ENCODE results near the gene SMIM10L2A. TPM values are rescaled to one million over a fixed set of nuclear protein-coding genes. Genes with fewer than 3 reads are reported as not detected.
A peak's percentile ranks its signal among the peaks of the same experiment; 100 is the strongest.
"Not testable (repeated sequence)": the region's sequence is repeated elsewhere in the genome, so short reads cannot be mapped to it uniquely, and the experiment has no call there.

SMIM10L2A gene
- total RNA-seq, 1 donor from 2014 or later = 1.3 TPM

GRCh38 chrX:135437867-135438733 is 16.4 kb downstream of the SMIM10L2A start:
- Mint-ChIP-seq H3K27me3 (ENCODE audit: insufficient read depth) (peaks cover 7% of the 10 kb centered on the region), H3K4me1 (ENCODE audit: low read depth) (no peaks in the 10 kb centered on the region), H3K4me3 (no peak overlapping the region), H3K27ac (no peak overlapping the region), H3K9me3 (no peaks in the 10 kb centered on the region), H3K36me3 (ENCODE audit: low read depth) (no peaks in the 10 kb centered on the region)
- intact Hi-C loops (cut with micrococcal nuclease) = no loop called here
- DNase-seq (ENCODE audit: low spot score) = no peak

DNA sequence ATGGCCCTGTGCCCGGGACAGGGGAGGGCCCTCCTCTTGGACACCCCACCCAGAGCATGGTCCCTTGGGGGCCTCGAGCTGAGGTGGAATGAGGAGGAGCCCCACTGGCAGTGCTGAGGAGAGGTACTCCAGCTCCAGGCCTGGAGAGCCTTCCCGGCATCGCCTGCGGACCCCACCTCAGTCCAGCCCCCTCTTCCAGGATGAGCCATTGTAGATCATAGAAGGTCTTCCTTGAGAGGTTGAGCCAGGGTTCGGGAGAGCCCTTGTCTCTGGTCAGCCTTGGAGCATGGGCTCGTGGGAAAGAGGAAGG is 16.9 kb downstream of the SMIM10L2A start:
- no peak for DNase-seq (ENCODE audit: low spot score)
- Mint-ChIP-seq H3K4me3 (no peak overlapping the region), H3K4me1 (ENCODE audit: low read depth) (no peaks in the 10 kb centered on the region), H3K27ac (no peak overlapping the region), H3K27me3 (ENCODE audit: insufficient read depth) (peaks cover 7% of the 10 kb centered on the region), H3K36me3 (ENCODE audit: low read depth) (no peaks in the 10 kb centered on the region), H3K9me3 (no peaks in the 10 kb centered on the region)
- intact Hi-C loops (cut with micrococcal nuclease) = no loop called here

- intact Hi-C loops (cut with micrococcal nuclease) = no loop called here
- Mint-ChIP-seq H3K27ac (no peak overlapping the region), H3K27me3 (ENCODE audit: insufficient read depth) (peaks cover 2% of the 10 kb centered on the region), H3K36me3 (ENCODE audit: low read depth) (no peaks in the 10 kb centered on the region), H3K9me3 (no peaks in the 10 kb centered on the region), H3K4me3 (no peak overlapping the region), H3K4me1 (ENCODE audit: low read depth) (no peaks in the 10 kb centered on the region)
- DNase-seq (ENCODE audit: low spot score) = no peak
Measured at GRCh38 chrX:135449637-135450550, 28.1 kb downstream of the SMIM10L2A start.

- H3K4me1 Mint-ChIP-seq (ENCODE audit: low read depth) = no peaks in the 10 kb centered on the region
- H3K27me3 Mint-ChIP-seq (ENCODE audit: insufficient read depth) = peaks cover 8% of the 10 kb centered on the region
- intact Hi-C loops (cut with micrococcal nuclease) = no loop called here
- H3K27ac Mint-ChIP-seq = no peak overlapping the region
- H3K36me3 Mint-ChIP-seq (ENCODE audit: low read depth) = no peaks in the 10 kb centered on the region
- peaks cover 5% of the 10 kb centered on the region for H3K9me3 Mint-ChIP-seq
- no peak overlapping the region for H3K4me3 Mint-ChIP-seq
- DNase-seq (ENCODE audit: low spot score) = no peak
Measured at GRCh38 chrX:135453381-135453780, 31.6 kb downstream of the SMIM10L2A start.

- Mint-ChIP-seq H3K9me3 (peaks cover 5% of the 10 kb centered on the region), H3K27ac (no peak overlapping the region), H3K27me3 (ENCODE audit: insufficient read depth) (peaks cover 8% of the 10 kb centered on the region), H3K36me3 (ENCODE audit: low read depth) (no peaks in the 10 kb centered on the region), H3K4me3 (no peak overlapping the region), H3K4me1 (ENCODE audit: low read depth) (no peaks in the 10 kb centered on the region)
- no peak for DNase-seq (ENCODE audit: low spot score)
- intact Hi-C loops (cut with micrococcal nuclease) = no loop called here
Measured at GRCh38 chrX:135454816-135455215, 33.1 kb downstream of the SMIM10L2A start.

DNA sequence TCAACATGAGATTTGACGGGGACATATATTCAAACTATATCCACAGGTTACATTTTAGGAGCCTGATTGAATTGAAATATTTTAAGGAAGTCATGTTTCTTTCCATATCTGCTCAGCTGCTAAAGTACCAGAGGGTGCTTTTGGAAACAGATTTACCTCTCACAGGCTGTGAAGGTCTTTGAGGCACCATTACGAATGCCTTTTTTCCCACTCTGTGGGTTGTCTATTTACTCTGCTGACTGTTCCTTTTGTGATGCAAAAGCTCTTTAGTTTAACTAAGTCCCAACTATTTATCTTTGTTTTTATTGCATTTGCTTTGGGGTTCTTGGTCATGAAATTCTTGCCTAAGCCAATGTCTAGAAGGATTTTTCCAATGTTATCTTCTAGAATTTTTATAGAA is 40.0 kb downstream of the SMIM10L2A start:
- H3K36me3 Mint-ChIP-seq (ENCODE audit: low read depth); H3K27ac Mint-ChIP-seq: not testable (repeated sequence)

GRCh38 chrX:135463937-135464336 is 42.2 kb downstream of the SMIM10L2A start:
- Mint-ChIP-seq H3K36me3 (ENCODE audit: low read depth) (no peaks in the 10 kb centered on the region), H3K27ac (no peak overlapping the region), H3K9me3 (no peaks in the 10 kb centered on the region), H3K27me3 (ENCODE audit: insufficient read depth) (peaks cover 20% of the 10 kb centered on the region), H3K4me1 (ENCODE audit: low read depth) (no peaks in the 10 kb centered on the region), H3K4me3 (no peak overlapping the region)
- no peak for DNase-seq (ENCODE audit: low spot score)
- intact Hi-C loops (cut with micrococcal nuclease) = no loop called here

More for the DNA sequence above, 40.0 kb downstream of the SMIM10L2A start:
- H3K27me3 Mint-ChIP-seq (ENCODE audit: insufficient read depth) = peaks cover 21% of the 10 kb centered on the region
- intact Hi-C loops (cut with micrococcal nuclease); DNase-seq (ENCODE audit: low spot score); H3K9me3 Mint-ChIP-seq; H3K4me1 Mint-ChIP-seq (ENCODE audit: low read depth); H3K4me3 Mint-ChIP-seq: not testable (repeated sequence)

DNA sequence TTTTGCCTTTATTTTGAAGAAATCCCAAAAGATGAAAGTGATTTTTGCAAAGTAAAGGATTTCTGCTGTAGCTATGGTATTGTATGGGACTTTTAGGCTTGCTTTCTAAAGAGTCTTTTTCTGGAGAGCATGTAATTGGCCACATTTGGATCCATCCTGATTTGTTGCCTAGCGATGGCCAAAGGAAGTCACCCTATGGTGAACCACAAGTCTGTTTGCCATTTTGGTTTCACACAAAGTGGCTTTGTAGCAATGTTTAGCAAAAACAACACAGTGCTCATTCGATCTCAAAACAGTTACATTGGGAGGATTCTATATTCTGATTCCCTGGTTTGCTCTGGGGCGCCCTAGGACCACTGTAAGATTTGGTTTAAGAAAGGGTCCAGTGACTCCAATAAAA is 54.6 kb downstream of the SMIM10L2A start:
- H3K9me3 Mint-ChIP-seq = no peaks in the 10 kb centered on the region
- intact Hi-C loops (cut with micrococcal nuclease) = loop anchor here (5.0 kb wide), 1 partner anchor 509 kb away; no protein-coding TSS in a partner anchor
- H3K4me3 Mint-ChIP-seq = no peak overlapping the region
- H3K4me1 Mint-ChIP-seq (ENCODE audit: low read depth) = peaks cover 5% of the 10 kb centered on the region
- DNase-seq (ENCODE audit: low spot score) = no peak
- no peaks in the 10 kb centered on the region for H3K36me3 Mint-ChIP-seq (ENCODE audit: low read depth)
- no peak overlapping the region for H3K27ac Mint-ChIP-seq
- peaks cover 3% of the 10 kb centered on the region for H3K27me3 Mint-ChIP-seq (ENCODE audit: insufficient read depth)

GRCh38 chrX:135477576-135477975 is 55.8 kb downstream of the SMIM10L2A start:
- intact Hi-C loops (cut with micrococcal nuclease) = loop anchor here (1.0 to 5.0 kb wide), 2 partner anchors 291 to 510 kb away; no protein-coding TSS in a partner anchor
- Mint-ChIP-seq H3K4me3 (no peak overlapping the region), H3K27me3 (ENCODE audit: insufficient read depth) (peaks cover 3% of the 10 kb centered on the region), H3K27ac (no peak overlapping the region), H3K36me3 (ENCODE audit: low read depth) (no peaks in the 10 kb centered on the region), H3K9me3 (no peaks in the 10 kb centered on the region), H3K4me1 (ENCODE audit: low read depth) (peaks cover 5% of the 10 kb centered on the region)
- DNase-seq (ENCODE audit: low spot score) = peak; percentile 2

Other genes starting within 250 kb of the SMIM10L2A start
- not detected in 2 replicates for gene ETDA, start 169.9 kb upstream of the SMIM10L2A start, total RNA-seq
- gene ETDC, start 112.5 kb upstream of the SMIM10L2A start, total RNA-seq = not detected in 2 replicates
- gene ZNF75D, start 77.8 kb upstream of the SMIM10L2A start, total RNA-seq = 8.1 and 9.3 TPM in 2 replicates
- 0.73 and 0.98 TPM in 2 replicates for gene ZNF449, start 77.1 kb upstream of the SMIM10L2A start, total RNA-seq
- gene INTS6L, start 98.7 kb downstream of the SMIM10L2A start, total RNA-seq = 38.3 and 38.7 TPM in 2 replicates

Measured in activated T-helper 1 cell treated with anti-CD3 and anti-CD28 coated beads, Interleukin-12 subunit alpha, Interleukin-12 subunit beta, Interleukin-2, Interleukin-4 antibody, amounts not matched to agents 30 ng/mL and 10 ng/mL and 1 ng/mL, durations not matched to agents 14 hours and 24 hours and 36 hours (primary cell).